ENCODE results near the gene LHX3. TPM values are rescaled to one million over a fixed set of nuclear protein-coding genes. Genes with fewer than 3 reads are reported as not detected.

LHX3 gene
- total and polyA plus RNA-seq, 2 donors (not counting 1 experiment from before 2014, with no cell fraction given): not detected

GRCh38 chr9:136177224-136177623, 27.7 kb downstream of the LHX3 start:
- H3K79me2 ChIP-seq (ENCODE audit: control insufficient read depth, insufficient read depth, low read length): no peaks in the 10 kb centered on the region
- no peak overlapping the region for H3K9ac ChIP-seq (ENCODE audit: insufficient read depth, low read length)
- H3K9me3 ChIP-seq (ENCODE audit: control insufficient read depth, insufficient read depth, low read depth, low read length): no peaks in the 10 kb centered on the region
- H3K4me3 ChIP-seq (replicated peaks in 1 of 4; ENCODE audit: control extremely low read depth in 1 of 4, insufficient read depth in 1 of 4, low read depth in 3 of 4, low read length in 4 of 4): no peak overlapping the region
- no peaks in the 10 kb centered on the region for H4K20me1 ChIP-seq (ENCODE audit: control insufficient read depth, extremely low read depth, insufficient read depth, low read length)
- no peaks in the 10 kb centered on the region for H3K4me1 ChIP-seq (ENCODE audit: control insufficient read depth, extremely low read depth, insufficient read depth, low read length)
- H3K27ac ChIP-seq (ENCODE audit: insufficient read depth, low read length): no peak overlapping the region
- H3K27me3 ChIP-seq (ENCODE audit: control insufficient read depth, insufficient read depth, low read length): peaks cover 4% of the 10 kb centered on the region
- no peak overlapping the region for H2AFZ ChIP-seq (ENCODE audit: low read length)
- TF ChIP-seq EZH2 (IDR thresholded peaks at IDR 0.05; ENCODE audit: low read length, missing control alignments) (no peak), CTCF (conservative IDR thresholded peaks at IDR 0.05 in 1 of 2, IDR thresholded peaks at IDR 0.05 in 1 of 2; ENCODE audit: low read depth in 1 of 2, low read length in 2 of 2) (no peak)
- H3K36me3 ChIP-seq (ENCODE audit: control insufficient read depth, insufficient read depth, low read length): no peaks in the 10 kb centered on the region
- H3K4me2 ChIP-seq (ENCODE audit: extremely low read depth, insufficient read depth, low read length): no peak overlapping the region
- DNase-seq (ENCODE audit: low read depth in 2 of 2): no peak

- no peak overlapping the region for H3K4me3 ChIP-seq (replicated peaks in 1 of 4; ENCODE audit: control extremely low read depth in 1 of 4, insufficient read depth in 1 of 4, low read depth in 3 of 4, low read length in 4 of 4)
- H2AFZ ChIP-seq (ENCODE audit: low read length): no peak overlapping the region
- H3K36me3 ChIP-seq (ENCODE audit: control insufficient read depth, insufficient read depth, low read length): no peaks in the 10 kb centered on the region
- no peaks in the 10 kb centered on the region for H3K79me2 ChIP-seq (ENCODE audit: control insufficient read depth, insufficient read depth, low read length)
- H3K4me1 ChIP-seq (ENCODE audit: control insufficient read depth, extremely low read depth, insufficient read depth, low read length): no peaks in the 10 kb centered on the region
- no peaks in the 10 kb centered on the region for H4K20me1 ChIP-seq (ENCODE audit: control insufficient read depth, extremely low read depth, insufficient read depth, low read length)
- H3K27ac ChIP-seq (ENCODE audit: insufficient read depth, low read length): no peak overlapping the region
- H3K9me3 ChIP-seq (ENCODE audit: control insufficient read depth, insufficient read depth, low read depth, low read length): no peaks in the 10 kb centered on the region
- TF ChIP-seq CTCF (conservative IDR thresholded peaks at IDR 0.05 in 1 of 2, IDR thresholded peaks at IDR 0.05 in 1 of 2; ENCODE audit: low read depth in 1 of 2, low read length in 2 of 2) (no peak), EZH2 (IDR thresholded peaks at IDR 0.05; ENCODE audit: low read length, missing control alignments) (no peak)
- no peak overlapping the region for H3K4me2 ChIP-seq (ENCODE audit: extremely low read depth, insufficient read depth, low read length)
- H3K9ac ChIP-seq (ENCODE audit: insufficient read depth, low read length): no peak overlapping the region
- DNase-seq (ENCODE audit: low read depth in 2 of 2): no peak
- no peaks in the 10 kb centered on the region for H3K27me3 ChIP-seq (ENCODE audit: control insufficient read depth, insufficient read depth, low read length)
These were observed 29.2 kb downstream of the LHX3 start for GRCh38 chr9:136175616-136176197.

- no peak for DNase-seq (ENCODE audit: low read depth in 2 of 2)
- TF ChIP-seq EZH2 (IDR thresholded peaks at IDR 0.05; ENCODE audit: low read length, missing control alignments) (no peak), CTCF (conservative IDR thresholded peaks at IDR 0.05 in 1 of 2, IDR thresholded peaks at IDR 0.05 in 1 of 2; ENCODE audit: low read depth in 1 of 2, low read length in 2 of 2) (no peak)
- Histone ChIP-seq H2AFZ (ENCODE audit: low read length) (no peak overlapping the region), H3K4me2 (ENCODE audit: extremely low read depth, insufficient read depth, low read length) (no peak overlapping the region), H3K36me3 (ENCODE audit: control insufficient read depth, insufficient read depth, low read length) (no peaks in the 10 kb centered on the region), H3K27ac (ENCODE audit: insufficient read depth, low read length) (no peak overlapping the region), H3K4me3 (replicated peaks in 1 of 4; ENCODE audit: control extremely low read depth in 1 of 4, insufficient read depth in 1 of 4, low read depth in 3 of 4, low read length in 4 of 4) (no peak overlapping the region), H3K4me1 (ENCODE audit: control insufficient read depth, extremely low read depth, insufficient read depth, low read length) (no peaks in the 10 kb centered on the region), H3K27me3 (ENCODE audit: control insufficient read depth, insufficient read depth, low read length) (no peaks in the 10 kb centered on the region), H3K9ac (ENCODE audit: insufficient read depth, low read length) (no peak overlapping the region), H3K9me3 (ENCODE audit: control insufficient read depth, insufficient read depth, low read depth, low read length) (no peaks in the 10 kb centered on the region), H3K79me2 (ENCODE audit: control insufficient read depth, insufficient read depth, low read length) (no peaks in the 10 kb centered on the region), H4K20me1 (ENCODE audit: control insufficient read depth, extremely low read depth, insufficient read depth, low read length) (no peaks in the 10 kb centered on the region)
These were observed 29.9 kb downstream of the LHX3 start for GRCh38 chr9:136174779-136175615.
